GM18519 (cell line): ENCODE data around the gene AKT3.

Source experiments
- ATAC-seq: cut with Tn5 transposase; IDR thresholded peaks from one replicate; pipeline ENCODE4 v1.9.1; 2021; ENCODE audit warnings: mild to moderate bottlenecking, moderate library complexity; ENCODE audit not compliant: unreplicated experiment, low FRiP score

The AKT3 gene

DNA sequence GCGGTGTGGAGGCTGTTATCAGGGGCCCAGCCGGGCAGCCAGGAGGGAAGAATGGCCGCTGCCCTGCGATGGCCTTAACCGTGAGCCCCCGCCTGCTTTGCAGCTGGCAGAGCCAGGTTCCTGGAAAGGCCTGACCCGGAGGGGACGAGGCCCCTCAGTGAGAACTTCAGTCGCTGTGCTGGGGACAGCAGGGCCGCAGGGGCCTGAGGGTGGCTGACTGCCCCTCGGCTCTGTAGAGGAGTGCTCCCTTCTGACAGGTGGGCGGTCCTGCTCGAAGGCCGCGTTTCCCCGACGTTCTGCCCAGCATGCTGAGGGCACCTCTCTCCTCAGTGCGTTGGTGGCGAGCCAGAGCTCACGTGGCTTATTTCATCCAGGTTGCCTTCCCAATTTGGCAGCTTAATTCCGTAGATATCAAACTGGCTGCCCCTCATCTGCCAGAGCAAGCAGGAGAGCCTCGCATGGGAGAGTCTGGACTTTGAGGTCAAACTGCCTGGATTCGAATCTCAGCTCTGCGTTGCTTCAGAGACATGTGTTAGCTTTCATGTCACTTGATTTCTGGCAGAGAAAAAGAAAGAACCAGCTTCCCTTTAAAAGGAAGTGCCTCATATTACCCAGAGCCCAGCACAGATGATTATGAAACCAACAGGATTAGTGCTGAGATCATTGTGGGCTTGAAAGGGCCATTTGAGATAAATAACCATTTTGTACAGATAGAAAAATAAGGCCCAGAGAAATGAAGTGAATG lies 354.4 kb downstream of the AKT3 start:
- ATAC-seq = no peak

DNA sequence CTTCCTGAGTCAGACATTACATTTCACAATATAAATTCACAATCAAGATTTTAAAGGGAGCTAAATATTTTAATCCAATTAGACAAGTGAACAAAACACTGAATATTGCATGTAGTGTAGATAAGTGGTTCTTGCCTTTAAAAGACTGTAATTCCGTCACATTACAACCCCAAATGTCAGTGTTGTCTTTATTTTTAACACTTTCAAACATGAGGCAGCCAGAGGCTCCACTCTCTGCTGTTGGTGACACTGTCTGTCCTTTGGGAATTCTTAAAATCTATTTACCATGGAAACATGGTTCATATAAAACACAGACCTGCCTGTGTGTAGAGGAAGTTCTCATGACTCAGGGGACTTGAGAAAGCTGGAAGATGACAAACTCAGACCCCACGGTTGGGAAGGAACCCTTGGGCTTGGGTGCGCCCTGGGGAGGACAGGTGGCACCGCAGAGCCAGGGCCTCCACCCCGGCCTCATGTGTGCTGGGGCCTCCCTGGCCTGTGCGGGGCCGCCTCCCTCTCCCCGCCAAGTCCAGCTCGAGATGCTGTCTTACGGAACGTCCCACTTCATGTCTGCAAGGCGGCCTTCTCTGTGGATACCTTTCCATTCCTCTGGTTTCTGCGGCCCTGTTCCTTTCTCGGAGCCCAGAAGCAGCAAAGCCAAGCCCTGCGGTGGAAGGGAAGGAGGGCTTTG lies 355.2 kb downstream of the AKT3 start:
- no peak for ATAC-seq

DNA sequence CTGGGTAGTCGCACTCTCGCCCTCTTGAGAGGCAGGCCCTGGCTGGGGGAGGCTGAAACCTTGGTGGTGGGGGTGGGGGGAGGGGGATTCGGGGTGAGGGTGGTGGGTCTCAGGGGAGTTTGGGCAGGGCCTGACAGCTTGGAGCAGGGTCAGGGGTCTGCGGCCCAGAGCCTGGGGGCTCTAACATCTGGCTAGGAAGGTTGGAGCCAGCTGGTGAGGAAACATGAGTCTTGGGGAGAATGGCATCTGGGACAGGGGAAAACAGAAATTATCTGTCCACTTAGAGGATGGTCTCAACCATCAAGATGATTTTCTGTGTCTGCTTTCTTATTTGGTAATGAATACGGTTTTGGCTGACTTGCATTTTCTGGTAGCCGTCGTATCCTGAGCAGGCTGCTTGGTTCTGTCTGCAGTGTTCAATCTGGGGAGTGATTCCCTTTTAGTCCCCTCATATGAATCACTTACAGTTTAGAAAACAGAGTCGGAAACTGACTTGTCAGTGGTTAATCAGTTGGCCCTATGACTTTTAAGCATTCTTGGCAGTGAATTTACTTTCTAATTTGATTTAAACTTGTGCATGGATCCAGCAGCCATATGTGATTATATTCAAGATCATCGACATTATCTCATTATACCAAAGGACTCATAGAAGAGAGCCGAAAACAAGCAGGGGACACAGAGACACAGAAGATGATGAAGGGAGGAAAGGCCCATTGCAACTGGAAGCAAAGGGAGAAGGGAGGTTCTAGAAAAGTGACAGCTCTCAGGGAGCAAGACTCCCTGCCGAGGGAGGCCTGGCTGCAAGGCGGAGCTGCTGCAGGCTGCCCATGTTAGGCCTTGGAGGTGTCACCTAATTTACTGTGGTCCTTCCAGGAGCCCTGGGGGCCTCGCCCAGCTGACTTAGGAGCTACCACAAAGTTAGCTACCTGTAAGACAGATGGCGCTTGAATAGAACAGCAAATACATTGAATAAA lies 356.6 kb downstream of the AKT3 start:
- no peak for ATAC-seq

DNA sequence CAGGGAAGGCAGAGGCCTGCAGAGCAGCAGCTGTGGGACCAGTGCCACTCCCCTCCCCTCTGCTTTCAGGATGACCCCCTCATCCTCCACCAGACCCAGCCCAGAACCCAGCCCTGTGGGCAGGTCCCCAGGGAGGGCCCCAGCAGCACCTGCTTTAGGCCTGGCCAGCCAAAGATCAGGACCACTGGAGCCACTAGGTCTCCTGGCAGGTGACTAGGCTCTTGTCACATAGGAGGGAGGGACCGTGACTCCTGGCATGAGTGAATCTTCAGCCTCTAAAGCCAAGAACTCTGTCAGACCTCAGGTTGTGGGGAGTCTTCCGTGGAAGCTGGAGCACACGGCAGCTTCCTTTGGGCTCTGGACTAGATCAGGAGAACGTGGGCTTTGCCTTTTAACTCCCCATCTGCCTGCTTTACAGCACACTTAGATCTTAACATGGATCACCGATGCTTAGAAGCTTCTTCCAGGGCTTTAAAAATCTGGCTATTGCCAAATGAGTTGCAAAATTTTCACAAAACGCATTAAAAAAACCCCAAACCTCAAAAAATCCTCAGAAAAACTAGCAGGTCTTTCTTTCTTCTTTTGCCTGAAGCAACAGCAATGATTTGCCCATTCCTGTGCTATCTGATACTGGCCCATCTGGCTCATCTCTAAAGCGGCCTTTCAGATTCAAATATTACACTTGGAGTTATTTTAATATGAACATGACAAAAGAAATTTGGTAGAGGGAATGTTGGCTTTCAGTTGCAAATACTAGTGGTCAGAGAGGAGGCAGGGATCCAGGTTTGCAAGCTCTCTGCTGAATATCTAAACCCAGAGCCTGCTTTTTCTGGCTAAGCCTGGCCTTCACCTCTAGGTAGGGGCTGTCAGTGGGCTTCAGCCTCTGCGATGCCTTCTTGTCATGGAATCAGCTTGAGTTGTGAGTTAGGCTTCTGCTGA lies 359.0 kb downstream of the AKT3 start:
- no peak for ATAC-seq

DNA sequence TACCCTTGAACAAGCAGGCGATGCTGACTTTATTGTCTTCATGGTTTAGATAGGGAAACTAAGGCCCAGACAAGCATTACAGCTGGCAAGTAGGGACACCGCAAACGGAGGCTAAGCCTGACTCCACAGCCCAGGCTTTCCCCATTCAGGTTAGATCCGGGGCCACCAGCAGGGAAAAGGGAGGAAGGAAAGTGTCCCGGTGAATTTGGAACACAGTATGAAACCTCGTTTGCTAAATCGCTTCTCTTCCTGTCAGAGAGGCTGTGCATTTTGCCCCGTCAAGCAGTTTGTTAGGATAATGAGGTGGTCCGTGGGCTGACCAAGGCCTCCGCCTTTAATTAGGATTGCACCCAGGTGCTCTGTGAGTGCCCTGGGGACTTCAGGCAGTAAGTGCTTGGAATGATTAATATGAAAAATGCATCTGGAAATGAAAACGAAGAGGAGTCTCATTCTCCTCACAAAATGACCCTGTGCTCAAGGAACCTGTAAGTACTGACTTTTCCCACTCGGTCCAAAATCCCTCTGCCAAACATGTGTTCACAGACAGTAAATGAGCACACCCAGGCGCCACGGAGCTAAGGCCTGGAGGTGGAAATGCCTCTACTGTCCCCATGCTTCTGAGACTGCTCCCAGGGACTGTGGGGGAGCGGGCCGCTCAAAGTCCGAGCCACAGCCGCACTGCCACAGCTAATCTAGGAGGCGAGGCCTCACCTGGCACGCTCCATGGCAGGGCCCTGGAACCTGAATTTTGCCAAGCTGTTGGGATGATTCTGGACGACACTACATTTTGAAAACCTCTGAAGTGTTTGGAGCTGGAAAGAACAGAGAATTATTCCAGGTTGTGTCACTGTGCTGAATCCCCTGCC lies 360.1 kb downstream of the AKT3 start:
- ATAC-seq = no peak

DNA sequence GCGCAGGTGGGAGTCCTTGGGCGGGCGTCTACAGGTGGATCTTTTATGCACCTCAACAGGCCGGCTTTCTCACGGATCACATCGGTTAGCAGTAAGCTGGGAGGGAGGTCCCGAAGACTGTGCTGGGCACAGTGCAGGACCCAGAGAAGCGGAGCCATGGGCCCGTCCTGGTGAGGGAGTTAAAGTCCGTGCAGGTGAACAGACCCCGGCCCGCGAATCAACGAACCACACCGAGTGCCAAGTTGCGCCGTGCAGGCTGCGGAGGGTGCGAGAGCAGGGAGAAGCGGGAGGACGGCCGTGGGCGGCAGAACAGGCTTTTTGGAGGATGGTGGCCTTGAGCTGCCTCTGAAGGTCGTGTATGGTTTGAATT lies 360.9 kb downstream of the AKT3 start:
- ATAC-seq = no peak

DNA sequence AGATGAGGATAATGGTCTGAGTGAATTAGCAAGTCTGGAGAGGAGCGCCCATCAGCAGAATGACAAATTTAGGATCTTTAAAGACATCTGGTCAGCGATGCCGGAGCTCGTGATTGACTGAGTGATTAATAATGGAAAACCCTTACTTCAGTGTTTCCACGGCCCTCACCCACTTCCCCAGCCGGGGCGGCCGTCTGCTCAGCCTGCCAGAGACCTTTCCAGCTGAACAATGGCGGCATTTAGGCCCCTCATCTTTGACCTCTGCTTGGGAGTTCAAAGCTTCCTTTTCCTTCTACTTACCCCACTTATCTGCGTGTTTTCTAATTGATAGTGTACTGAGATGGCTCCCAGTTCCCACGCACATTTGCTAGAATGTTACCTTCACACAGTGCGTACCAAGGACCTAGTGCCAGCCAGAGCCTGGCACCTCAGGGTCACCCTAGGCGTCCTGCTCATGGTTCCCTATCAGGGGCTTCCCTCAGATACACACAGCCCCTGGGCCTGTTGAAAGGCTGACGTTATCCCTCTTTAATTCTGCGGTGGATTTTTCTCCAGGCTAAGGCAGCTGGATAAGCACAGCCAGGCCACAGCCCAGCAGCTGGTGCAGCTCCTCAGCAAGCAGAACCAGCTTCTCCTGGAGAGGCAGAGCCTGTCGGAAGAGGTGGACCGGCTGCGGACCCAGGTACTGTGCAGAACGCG lies 361.4 kb downstream of the AKT3 start:
- ATAC-seq = no peak

DNA sequence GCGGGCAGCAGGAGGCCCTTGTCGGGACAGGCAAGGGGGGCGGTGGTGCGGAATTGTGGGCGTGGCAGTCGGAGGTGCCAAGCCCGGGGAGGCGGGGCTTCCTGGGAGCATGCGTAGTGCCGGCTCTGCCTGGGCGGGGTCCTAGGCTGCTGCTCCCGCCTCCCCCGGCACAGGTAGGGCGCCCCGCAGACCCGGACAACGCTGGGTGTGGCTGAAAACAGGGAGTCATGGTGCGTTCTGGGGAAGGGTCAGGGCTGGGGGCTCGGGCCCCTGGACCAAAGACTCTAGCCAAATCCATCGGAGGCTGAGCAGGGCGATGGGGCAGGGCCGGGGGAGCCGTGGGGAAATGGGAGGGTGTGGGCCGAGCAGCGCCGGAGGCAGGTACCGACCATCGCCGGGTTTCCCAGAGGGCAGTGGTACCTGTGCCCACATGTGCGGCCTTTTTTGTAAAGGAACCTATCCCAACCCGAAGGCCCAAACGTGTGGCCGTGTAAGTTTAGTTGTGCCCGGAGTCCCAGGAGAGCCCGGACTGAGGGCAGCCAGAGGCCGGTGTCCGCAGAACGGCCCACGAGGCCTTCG lies 362.3 kb downstream of the AKT3 start:
- ATAC-seq = no peak

DNA sequence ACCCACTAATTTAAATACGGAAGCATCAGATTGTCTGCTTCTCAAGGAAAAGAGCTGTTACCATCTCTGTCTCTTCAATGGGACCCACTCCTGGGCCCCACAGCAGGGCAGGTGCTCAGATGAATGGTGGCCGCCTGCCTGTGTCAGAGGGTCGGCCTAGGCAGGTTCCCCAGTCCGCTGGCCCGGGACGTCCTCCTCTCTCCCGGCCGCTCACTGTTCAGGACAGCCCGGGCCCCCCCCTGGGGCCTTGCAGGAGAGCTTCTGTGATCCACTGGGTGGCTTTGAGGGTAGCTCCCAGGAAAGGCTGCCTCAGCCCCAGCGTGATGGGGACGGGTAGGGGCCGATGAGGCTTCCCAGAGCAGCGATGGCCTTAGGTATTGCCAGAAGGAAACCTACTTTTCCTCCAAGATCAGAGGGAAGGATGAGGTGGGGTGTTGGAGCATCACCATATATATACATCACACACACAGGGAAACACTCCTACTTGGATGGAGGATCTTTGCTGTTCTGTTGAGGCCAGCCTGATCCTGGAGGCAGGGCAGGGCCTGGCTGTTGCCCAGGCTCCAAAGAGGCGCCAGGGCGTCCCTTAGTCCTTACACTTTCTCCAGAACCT lies 362.9 kb downstream of the AKT3 start:
- no peak for ATAC-seq

DNA sequence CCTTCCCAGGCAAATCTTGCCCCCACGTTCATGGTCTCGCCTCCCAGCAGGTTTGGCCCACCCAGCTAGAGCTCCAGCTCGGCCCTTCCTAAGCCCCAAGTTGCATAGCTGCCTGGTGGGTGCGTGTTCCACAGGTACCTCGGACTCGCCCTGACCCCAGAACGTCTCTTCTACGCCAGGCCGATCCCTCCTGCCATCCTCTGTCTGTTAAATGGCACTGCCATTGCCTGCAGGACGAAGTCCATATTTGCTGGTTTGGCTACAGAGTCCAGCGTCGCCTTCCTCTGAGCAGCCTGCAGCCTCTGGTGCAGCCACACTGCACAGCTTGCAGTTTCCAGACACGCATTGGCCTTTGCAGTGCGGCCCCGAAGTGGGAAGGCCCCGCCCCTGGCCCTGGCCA lies 366.1 kb downstream of the AKT3 start:
- ATAC-seq = no peak

DNA sequence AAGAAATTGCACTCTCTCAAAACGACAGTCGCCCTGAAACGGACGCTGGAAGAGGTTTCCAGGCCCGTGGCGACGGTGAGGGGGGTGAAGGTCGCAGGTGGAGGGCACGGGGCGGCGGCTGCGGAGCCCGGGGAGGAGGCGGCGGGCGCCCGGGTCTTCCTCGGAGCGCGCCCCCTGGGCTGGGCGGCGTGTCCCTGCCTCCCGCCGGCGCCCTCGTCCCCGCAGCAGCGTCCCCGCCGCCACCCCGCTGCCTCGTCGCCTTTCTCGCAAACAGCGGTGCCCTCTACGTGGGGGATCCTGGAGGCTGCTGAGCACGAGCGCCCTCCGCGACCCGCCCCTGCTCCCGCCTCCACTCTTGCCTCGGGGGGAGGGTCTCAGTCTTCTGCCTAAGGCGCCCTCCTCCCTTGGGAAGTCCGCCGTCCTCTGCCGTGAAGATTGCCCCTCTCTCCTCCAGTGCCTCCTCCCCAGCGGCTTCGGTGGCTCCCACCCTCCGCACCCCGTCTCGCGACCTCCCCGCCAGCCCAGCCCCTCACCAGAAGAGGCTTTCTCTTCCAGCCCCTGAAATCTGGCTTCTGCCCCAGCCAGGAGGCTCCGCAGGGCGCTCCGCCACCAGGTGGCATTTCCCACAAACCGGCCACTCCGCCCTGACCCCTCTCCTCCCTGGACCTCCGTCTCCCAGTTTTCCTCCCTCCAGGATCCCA lies 366.8 kb downstream of the AKT3 start:
- no peak for ATAC-seq

DNA sequence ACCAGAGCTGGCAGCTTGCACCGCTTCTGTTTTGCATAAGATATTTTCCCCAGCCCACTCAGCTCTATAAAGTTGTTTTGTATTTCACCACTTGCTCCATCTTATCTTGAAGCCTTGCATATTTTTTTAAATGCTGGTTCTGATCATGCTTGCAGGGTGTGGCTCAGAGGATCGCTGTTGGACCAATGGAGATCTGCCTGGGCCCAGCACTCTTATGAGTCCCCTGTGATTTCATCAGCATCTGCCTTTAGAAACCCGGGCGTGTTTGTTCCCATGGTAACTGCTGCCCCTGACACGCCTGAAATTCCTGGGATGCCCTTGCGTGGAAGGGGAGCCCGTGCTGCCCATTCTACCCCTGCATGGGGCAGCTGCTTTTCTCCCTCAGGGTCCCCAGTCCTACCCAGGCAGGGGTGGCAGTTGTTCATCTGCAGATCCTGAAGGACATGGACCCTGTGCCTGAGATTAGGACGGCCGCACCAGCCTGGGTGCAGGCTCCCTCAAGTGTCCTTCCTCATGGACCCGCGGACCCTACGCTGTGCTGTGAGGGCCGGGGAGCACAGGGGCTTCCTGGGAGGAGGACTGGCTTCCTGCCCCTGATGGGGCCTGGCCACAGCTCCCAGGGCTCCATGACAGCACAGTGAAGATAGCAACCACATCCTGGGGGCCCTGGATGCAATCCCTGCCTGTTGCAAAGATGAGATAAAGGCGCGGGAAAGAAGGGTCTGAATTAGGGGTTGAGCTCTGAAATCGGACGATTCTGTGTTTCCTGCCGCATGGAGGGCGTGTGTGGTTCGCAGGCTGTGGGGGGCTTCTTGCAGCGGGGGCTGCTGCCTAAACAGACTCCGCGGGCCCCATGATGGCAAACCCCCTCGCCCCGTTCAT lies 367.7 kb downstream of the AKT3 start:
- ATAC-seq = no peak

DNA sequence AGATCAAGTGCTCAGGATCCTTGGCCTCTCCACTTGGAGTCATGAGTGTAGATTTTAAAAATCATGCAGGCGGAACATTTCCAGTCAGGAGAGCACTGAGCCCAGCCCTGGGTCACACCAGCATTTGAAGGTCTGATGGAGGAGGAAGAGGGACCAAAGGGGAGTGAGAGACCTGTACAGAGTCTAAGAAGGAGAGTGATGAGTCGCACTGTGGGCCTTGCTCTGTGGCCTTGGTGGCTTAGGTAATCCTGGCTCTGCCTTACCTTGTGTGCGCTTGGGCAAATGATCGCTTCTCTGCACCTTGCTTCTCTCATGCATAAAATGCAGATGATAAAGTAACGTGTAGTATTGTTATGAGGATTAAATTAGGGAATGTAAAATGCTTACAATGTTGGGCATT lies 368.9 kb downstream of the AKT3 start:
- no peak for ATAC-seq

DNA sequence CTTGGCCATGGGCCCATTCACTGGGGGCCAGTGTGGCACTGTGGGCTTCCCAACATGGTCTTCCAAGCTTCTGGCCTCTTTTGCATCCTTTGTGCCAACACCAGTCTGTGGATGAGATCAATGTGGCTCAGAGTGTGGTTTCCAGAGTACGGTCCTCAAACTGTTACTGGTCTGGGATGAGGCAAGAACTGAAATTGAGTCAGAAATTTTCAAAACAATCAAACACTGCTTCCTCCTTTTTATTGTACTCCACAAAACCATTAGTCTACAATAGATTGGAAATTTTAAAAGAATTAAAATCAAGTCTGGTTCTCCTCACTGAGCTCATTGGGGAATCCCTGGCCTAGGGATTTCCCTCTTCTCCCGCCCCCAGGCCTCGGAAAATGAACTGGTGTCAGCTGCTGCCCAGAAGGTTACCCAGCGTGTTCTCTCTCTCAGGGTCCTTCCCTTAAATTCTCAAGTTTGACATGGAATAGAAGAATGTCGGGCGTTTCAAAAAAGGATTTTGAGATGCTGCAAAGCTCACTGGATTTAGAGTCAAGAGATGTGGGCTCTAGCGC lies 372.2 kb downstream of the AKT3 start:
- ATAC-seq = no peak

DNA sequence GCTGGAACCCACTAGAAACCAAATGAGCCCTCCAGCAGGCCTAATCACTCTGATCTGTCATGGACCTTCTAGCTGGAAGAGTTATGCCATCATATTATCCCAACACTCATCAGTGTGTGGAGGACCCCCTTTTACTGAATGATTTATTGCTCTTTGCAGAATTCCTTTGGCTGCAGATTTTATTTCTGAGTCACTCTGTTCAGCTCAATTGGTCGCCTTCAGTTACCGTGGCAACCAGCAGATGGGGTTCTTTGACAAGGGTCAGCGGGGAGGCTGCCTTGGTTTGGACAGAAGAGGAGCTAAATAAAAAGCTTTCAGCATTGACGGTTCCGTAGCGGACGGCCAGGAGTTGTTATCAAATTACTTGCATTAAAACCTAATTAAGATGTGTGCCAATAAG lies 374.1 kb downstream of the AKT3 start:
- ATAC-seq = no peak

DNA sequence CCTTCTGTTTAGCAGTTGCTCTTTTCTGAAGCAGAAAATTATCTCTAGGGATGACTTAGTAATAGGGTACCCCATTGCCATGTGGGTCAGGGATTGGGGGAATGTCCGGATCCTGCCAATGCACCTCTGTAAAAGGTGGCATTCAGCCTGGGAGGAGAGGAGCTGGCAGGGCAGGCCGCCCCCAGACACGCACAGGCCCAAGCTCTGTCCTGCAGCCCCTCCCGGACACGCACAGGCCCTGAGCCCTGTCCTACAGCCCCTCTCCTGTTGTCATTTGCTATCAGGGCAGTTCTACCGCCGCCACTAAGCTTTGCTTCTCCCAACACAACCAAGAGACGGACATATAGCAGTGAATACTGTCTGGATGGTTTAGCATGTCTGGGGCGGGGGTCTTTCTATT lies 375.1 kb downstream of the AKT3 start:
- ATAC-seq = no peak
